IMR-90 (cell line): ENCODE results near the gene SLC6A3. TPM values are rescaled to one million over a fixed set of nuclear protein-coding genes. Genes with fewer than 3 reads are reported as not detected.

Source experiments
- ATAC-seq: fragments of 200-7000 bp; cut with Tn5 transposase; 2 replicates; pipeline ENCODE4 v1.9.1; 2020; ENCODE audit warnings: low read depth, mild to moderate bottlenecking, moderate library complexity
- BruUV-seq: library from RNA; stranded (reverse); fragments of 400-500 nt; replicated peaks from 2 replicates; lab custom pipeline; 2021; lab: Mats Ljungman, UMichigan
- CTCF ChIA-PET: fragments of 300-600 bp; formaldehyde crosslinking; extraction: SDS; loops from one replicate; lab custom pipeline; 2021; ENCODE audit warnings: antibody characterized with exemption; lab: Yijun Ruan, JAX
- POLR2A ChIA-PET: fragments of 300-600 bp; sonication (Branson Sonifier 250); formaldehyde crosslinking; loops from one replicate; lab custom pipeline; 2022; ENCODE audit warnings: antibody characterized with exemption; ENCODE audit not compliant: unreplicated experiment; lab: Charles Lee
- DNase-seq: peaks from one replicate; pipeline ENCODE4 v3.0.0; 2013
- H2AFZ ChIP-seq: replicated peaks from 2 replicates; pipeline ENCODE3; 2013; ENCODE audit warnings: low read length, mild to moderate bottlenecking; ENCODE audit not compliant: poor library complexity
- H2AK5ac ChIP-seq: 2 replicates; pipeline ENCODE4 v1.6.1; 2013; ENCODE audit warnings: low read depth, low read length, inconsistent platforms
- H2AK9ac ChIP-seq: replicated peaks from 2 replicates; pipeline ENCODE3; 2013; ENCODE audit warnings: mild to moderate bottlenecking, low read depth, low read length, moderate library complexity; ENCODE audit not compliant: poor library complexity
- H2BK120ac ChIP-seq: 2 replicates; pipeline ENCODE4 v1.6.1; 2013; ENCODE audit warnings: low read depth, low read length, inconsistent platforms
- H2BK15ac ChIP-seq: 3 replicates; pipeline ENCODE4 v1.6.1; 2013; ENCODE audit warnings: low read depth, low read length, inconsistent platforms
- H2BK20ac ChIP-seq: 2 replicates; pipeline ENCODE4 v1.6.1; 2013; ENCODE audit warnings: low read depth, mild to moderate bottlenecking, inconsistent platforms, low read length, moderate library complexity
- H2BK5ac ChIP-seq: 2 replicates; pipeline ENCODE4 v1.6.1; 2013; ENCODE audit warnings: mild to moderate bottlenecking, low read depth, low read length, inconsistent platforms; ENCODE audit not compliant: poor library complexity, severe bottlenecking
- H3K14ac ChIP-seq: replicated peaks from 2 replicates; pipeline ENCODE4 v1.6.1; 2013; ENCODE audit warnings: low read depth, low read length, inconsistent platforms
- H3K18ac ChIP-seq: 2 replicates; pipeline ENCODE4 v1.6.1; 2013; ENCODE audit warnings: low read depth, low read length, control low read depth
- H3K23ac ChIP-seq: 2 replicates; pipeline ENCODE4 v1.6.1; 2013; ENCODE audit warnings: low read depth, low read length, inconsistent platforms
- H3K27ac ChIP-seq: 2 replicates; pipeline ENCODE4 v1.5.1; 2013; ENCODE audit warnings: mild to moderate bottlenecking, control low read depth, low read length; ENCODE audit not compliant: insufficient read depth
- H3K27me3 ChIP-seq: 2 replicates; pipeline ENCODE4 v1.6.1; 2013; ENCODE audit warnings: low read length; ENCODE audit not compliant: control insufficient read depth, insufficient read depth
- H3K36me3 ChIP-seq: 2 replicates; pipeline ENCODE4 v1.6.1; 2013; ENCODE audit warnings: low read length, mixed read lengths; ENCODE audit not compliant: control insufficient read depth, insufficient read depth
- H3K4ac ChIP-seq: 2 replicates; pipeline ENCODE4 v1.6.1; 2013; ENCODE audit warnings: low read depth, low read length, inconsistent platforms
- H3K4me1 ChIP-seq: 2 replicates; pipeline ENCODE4 v1.6.1; 2013; ENCODE audit warnings: low read length, mixed read lengths; ENCODE audit not compliant: control insufficient read depth, insufficient read depth
- H3K4me2 ChIP-seq: 2 replicates; pipeline ENCODE4 v1.6.1; 2013; ENCODE audit warnings: low read depth, mild to moderate bottlenecking, control low read depth, low read length, moderate library complexity
- H3K4me3 ChIP-seq: 2 replicates; pipeline ENCODE4 v1.5.1; 2013; ENCODE audit warnings: low read depth, mild to moderate bottlenecking, control low read depth, low read length, moderate library complexity; ENCODE audit not compliant: insufficient read depth
- H3K56ac ChIP-seq: 2 replicates; pipeline ENCODE4 v1.6.1; 2013; ENCODE audit warnings: low read length, inconsistent platforms; ENCODE audit not compliant: insufficient read depth; ENCODE audit errors: extremely low read depth
- H3K79me1 ChIP-seq, 2 experiments: 2 replicates each; pipeline ENCODE4 v1.6.1; 2013; ENCODE audit warnings: low read length in 2 of 2, inconsistent platforms in 1 of 2, low read depth in 1 of 2
- H3K9ac ChIP-seq: 2 replicates; pipeline ENCODE4 v1.6.1; 2013; ENCODE audit warnings: low read depth, low read length, control low read depth
- H3K9me1 ChIP-seq: 2 replicates; pipeline ENCODE4 v1.6.1; 2013; ENCODE audit warnings: low read length, inconsistent platforms; ENCODE audit not compliant: insufficient read depth
- H3K9me3 ChIP-seq: 2 replicates; pipeline ENCODE4 v1.6.1; 2013; ENCODE audit warnings: low read length; ENCODE audit not compliant: control insufficient read depth, insufficient read depth
- H4K20me1 ChIP-seq: 2 replicates; pipeline ENCODE4 v1.6.1; 2013; ENCODE audit warnings: low read length, inconsistent platforms; ENCODE audit not compliant: insufficient read depth
- H4K5ac ChIP-seq: 2 replicates; pipeline ENCODE4 v1.6.1; 2013; ENCODE audit warnings: mild to moderate bottlenecking, low read depth, low read length, control low read depth
- H4K8ac ChIP-seq, 2 experiments: 2 replicates each; pipeline ENCODE4 v1.6.1; 2013; ENCODE audit warnings: low read depth in 2 of 2, low read length in 2 of 2, control low read depth in 1 of 2, inconsistent platforms in 1 of 2
- H4K91ac ChIP-seq: 2 replicates; pipeline ENCODE4 v1.6.1; 2013; ENCODE audit warnings: low read depth, low read length, inconsistent platforms; ENCODE audit not compliant: insufficient read depth
- CTCF ChIP-seq: conservative IDR thresholded peaks from 2 replicates; pipeline ENCODE4 v1.5.1; 2012; ENCODE audit warnings: mild to moderate bottlenecking, low read depth, low read length, improper control_type of control experiment
- ELK1 ChIP-seq: fragments of 150-350 bp; IDR thresholded peaks from 2 replicates; pipeline ENCODE4 v1.6.1; 2016; ENCODE audit warnings: low read depth, mild to moderate bottlenecking, low read length, moderate library complexity, borderline replicate concordance
- POLR2A ChIP-seq: IDR thresholded peaks from 2 replicates; pipeline ENCODE4 v1.6.1; 2012; ENCODE audit warnings: mild to moderate bottlenecking, low read depth, low read length
- RFX5 ChIP-seq: IDR thresholded peaks from 2 replicates; pipeline ENCODE4 v1.8.0; 2012; ENCODE audit warnings: low read depth, mild to moderate bottlenecking, low read length, moderate library complexity
- WGBS, 2 experiments: methylation state at CpG; one replicate each; pipeline versions ENCODE4 v1.1.5 to v1.1.7; 2013; ENCODE audit warnings: missing lambda C conversion rate in 2 of 2; ENCODE audit not compliant: insufficient read length in 1 of 2; ENCODE audit errors: extremely low coverage in 2 of 2; 5-methylcytosine and 5-hydroxymethylcytosine counted together
- dilution Hi-C: fragments of 300-500 bp; cut with HindIII; formaldehyde crosslinking; loops from one replicate; pipeline ENCODE4 v1.14.3; 2018; ENCODE audit warnings: low sequenced_read_pairs; ENCODE audit not compliant: unreplicated experiment
- in situ Hi-C: fragments of 300-500 bp; cut with MboI; formaldehyde crosslinking; loops from 3 replicates; pipeline ENCODE4 v1.14.3; 2019; ENCODE audit warnings: low sequenced_read_pairs, inconsistent platforms, mixed read lengths
- intact Hi-C: fragments of 100-400 bp; cut with micrococcal nuclease; formaldehyde crosslinking; loops from 2 replicates; pipeline ENCODE4 v1.10.0; 2022
- polyA plus RNA-seq, 3 experiments: library from polyadenylated mRNA; depleted of rRNA; stranded (reverse); fragments of >200 nt; gene quantifications; 2 replicates each; pipeline ENCODE4 v1.2.3, GENCODE V29; 2012; ENCODE audit warnings: low replicate concordance in 1 of 3
- total RNA-seq: library from RNA; depleted of rRNA; stranded (reverse); fragments of >200 nt; gene quantifications from 2 replicates; pipeline ENCODE4 v1.2.3, GENCODE V29; 2012
- TF ChIP-seq, protein P1 (sequence below): fragments of 150-350 bp; IDR thresholded peaks from 2 replicates; pipeline ENCODE4 v1.6.1; 2017; ENCODE audit warnings: mild to moderate bottlenecking, antibody characterized with exemption, low read length, low read depth

Gene SLC6A3
- total and polyA plus RNA-seq, 2 of the 4 experiments (the other 2 are of a cell fraction), result not detected

GRCh38 chr5:1345876-1346626 is 99.2 kb downstream of the SLC6A3 start:
- whole genome bisulfite sequencing, 2 experiments, result 80% methylated on average over 12 of the region's 27 CpGs; no CpG with 5 or more reads in 1 of the 2 experiments
- Histone ChIP-seq H3K9me3 (no peaks in the 10 kb centered on the region), H3K18ac (no peak overlapping the region), H2BK120ac (no peak overlapping the region), H3K79me1 (peaks cover 9 to 29% of the 10 kb centered on the region in 2 experiments), H3K4me1 (peaks cover 8% of the 10 kb centered on the region; the same call in 1 of the 2 replicates), H3K27me3 (no peaks in the 10 kb centered on the region), H2AK5ac (0 out of 2 replicates have a peak overlapping the region, but pooled peaks have one; percentile 4), H2BK5ac (no peak overlapping the region), H3K4ac (peak overlapping the region; percentile 92), H3K36me3 (peaks cover 12% of the 10 kb centered on the region), H3K9ac (peak overlapping the region; percentile 94), H3K56ac (no peak overlapping the region), H2BK20ac (no peak overlapping the region), H2AFZ (no peak overlapping the region), H4K20me1 (no peaks in the 10 kb centered on the region), H3K14ac (no peak overlapping the region), H3K4me3 (peak overlapping the region; percentile 98), H4K5ac (no peak overlapping the region; the same call in 1 of the 2 replicates), H4K8ac (peak overlapping the region; percentile 96 to 97), H4K91ac (no peak overlapping the region), H3K23ac (no peak overlapping the region), H3K4me2 (peak overlapping the region; percentile 85), H3K27ac (no peak overlapping the region), H3K9me1 (no peaks in the 10 kb centered on the region), H2AK9ac (peak overlapping the region; percentile 96), H2BK15ac (no peak overlapping the region)
- in situ Hi-C loops, result no loop called here
- BruUV-seq, result no TSS peak
- ChIA-PET CTCF (no interaction called here), POLR2A (no interaction called here)
- no peak for DNase-seq
- TF ChIP-seq CTCF (no peak), ELK1 (no peak), POLR2A (no peak), RFX5 (no peak)
- TF ChIP-seq, protein P1, sequence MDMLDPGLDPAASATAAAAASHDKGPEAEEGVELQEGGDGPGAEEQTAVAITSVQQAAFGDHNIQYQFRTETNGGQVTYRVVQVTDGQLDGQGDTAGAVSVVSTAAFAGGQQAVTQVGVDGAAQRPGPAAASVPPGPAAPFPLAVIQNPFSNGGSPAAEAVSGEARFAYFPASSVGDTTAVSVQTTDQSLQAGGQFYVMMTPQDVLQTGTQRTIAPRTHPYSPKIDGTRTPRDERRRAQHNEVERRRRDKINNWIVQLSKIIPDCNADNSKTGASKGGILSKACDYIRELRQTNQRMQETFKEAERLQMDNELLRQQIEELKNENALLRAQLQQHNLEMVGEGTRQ, result no peak
- ATAC-seq, result no peak
- dilution Hi-C loops, result no loop called here
- intact Hi-C loops, result loop anchor here (2.0 kb wide), 1 partner anchor 299 kb away; no protein-coding TSS in a partner anchor
